B cell (primary cell): ENCODE results near the gene TRIM29. TPM values are rescaled to one million over a fixed set of nuclear protein-coding genes. Genes with fewer than 3 reads are reported as not detected.

Experiments
- ATAC-seq: fragments of 200-7000 bp; cut with Tn5 transposase; one replicate; pipeline ENCODE4 v1.10.0; 2021; ENCODE audit warnings: low read depth, mild to moderate bottlenecking, moderate number of reproducible peaks, moderate library complexity
- CTCF ChIA-PET: fragments of 350-600 bp; sonication (Branson Sonifier 250); formaldehyde crosslinking; loops from one replicate; lab custom pipeline; 2021; ENCODE audit warnings: antibody characterized with exemption, inconsistent platforms; lab: Charles Lee
- POLR2A ChIA-PET: fragments of 350-600 bp; sonication (Branson Sonifier 250); formaldehyde crosslinking; loops from one replicate; lab custom pipeline; 2021; ENCODE audit warnings: antibody characterized with exemption; lab: Charles Lee
- DNase-seq: peaks from one replicate; pipeline ENCODE4 v3.0.0; 2013
- H2AFZ ChIP-seq: 2 replicates; pipeline ENCODE4 v1.6.1; 2012; ENCODE audit warnings: mild to moderate bottlenecking, low read depth, low read length; ENCODE audit not compliant: insufficient read depth, poor library complexity, severe bottlenecking
- H3K27ac ChIP-seq, 2 donors: 1 replicate in 1 of 2; 2 replicates in 1 of 2; pipeline ENCODE4 v1.5.1; 2012 to 2013; ENCODE audit warnings: low read length in 2 of 2, mild to moderate bottlenecking in 2 of 2, moderate library complexity in 1 of 2
- H3K27me3 ChIP-seq, 4 experiments: fragments of 200-600 bp in 1 of 4; sonication (generic) in 1 of 4; replicated peaks in 1 of 4; 1 replicate in 2 of 4; 2 replicates in 2 of 4; pipeline versions ENCODE4 v1.6.1 to v1.7.0; 2013 to 2016; ENCODE audit warnings: low read length in 3 of 4, mild to moderate bottlenecking in 2 of 4, mixed read lengths in 1 of 4, moderate library complexity in 1 of 4; ENCODE audit not compliant: insufficient read depth in 4 of 4, control insufficient read depth in 3 of 4; ENCODE audit errors: control extremely low read depth in 1 of 4
- H3K36me3 ChIP-seq, 2 experiments: replicated peaks in 1 of 2; 1 replicate in 1 of 2; 2 replicates in 1 of 2; pipeline versions ENCODE4 v1.6.1 to v1.7.1; 2013; ENCODE audit warnings: low read length in 1 of 2; ENCODE audit not compliant: insufficient read depth in 2 of 2, control insufficient read depth in 1 of 2; ENCODE audit errors: control extremely low read depth in 1 of 2, extremely low read depth in 1 of 2
- H3K4me1 ChIP-seq, 2 donors: fragments of 200-600 bp in 1 of 2; sonication (generic) in 1 of 2; 1 replicate in 1 of 2; 2 replicates in 1 of 2; pipeline versions ENCODE4 v1.5.1 to v1.6.1; 2013 to 2017; ENCODE audit warnings: low read length in 2 of 2; ENCODE audit not compliant: control insufficient read depth in 2 of 2, insufficient read depth in 2 of 2
- H3K4me2 ChIP-seq: replicated peaks from 2 replicates; pipeline ENCODE3; 2012; ENCODE audit warnings: mild to moderate bottlenecking, low read depth, low read length; ENCODE audit not compliant: poor library complexity, severe bottlenecking
- H3K4me3 ChIP-seq, 5 experiments: fragments of 200-600 bp in 1 of 5; sonication (generic) in 1 of 5; 1 replicate in 3 of 5; 2 replicates in 2 of 5; pipeline versions ENCODE4 v1.5.1 to v1.7.0; 2011 to 2016; ENCODE audit warnings: low read length in 4 of 5, mild to moderate bottlenecking in 4 of 5, low read depth in 2 of 5, control low read depth in 1 of 5, moderate library complexity in 1 of 5; ENCODE audit not compliant: insufficient read depth in 1 of 5; ENCODE audit errors: control extremely low read depth in 1 of 5, extremely low read depth in 1 of 5
- H3K79me2 ChIP-seq: fragments of 200-600 bp; sonication (generic); one replicate; pipeline ENCODE4 v1.6.0; 2016; ENCODE audit warnings: low read length; ENCODE audit not compliant: control insufficient read depth, insufficient read depth
- H3K9ac ChIP-seq: fragments of 200-600 bp; sonication (generic); 2 replicates; pipeline ENCODE4 v1.6.1; 2017; ENCODE audit warnings: mild to moderate bottlenecking, low read length, moderate library complexity
- H3K9me3 ChIP-seq, 3 donors: one replicate each; pipeline versions ENCODE4 v1.6.1 to v1.7.1; 2013; ENCODE audit warnings: low read length in 2 of 3; ENCODE audit not compliant: control insufficient read depth in 2 of 3, insufficient read depth in 1 of 3; ENCODE audit errors: control extremely low read depth in 1 of 3
- H4K20me1 ChIP-seq: 2 replicates; pipeline ENCODE4 v1.6.0; 2012; ENCODE audit warnings: mild to moderate bottlenecking, low read length; ENCODE audit not compliant: insufficient read depth, control insufficient read depth, poor library complexity, severe bottlenecking
- H3K27ac Mint-ChIP-seq: one replicate; pipeline ENCODE4 v1.8.0; 2021; ENCODE audit warnings: mixed read lengths
- H3K27me3 Mint-ChIP-seq: one replicate; pipeline ENCODE4 v1.8.0; 2021; ENCODE audit warnings: mixed read lengths
- H3K4me1 Mint-ChIP-seq: one replicate; pipeline ENCODE4 v1.8.0; 2021; ENCODE audit warnings: mixed read lengths
- H3K4me3 Mint-ChIP-seq: one replicate; pipeline ENCODE4 v1.8.0; 2021; ENCODE audit warnings: mixed read lengths
- H3K9me3 Mint-ChIP-seq: one replicate; pipeline ENCODE4 v1.8.0; 2022; ENCODE audit warnings: mixed read lengths; ENCODE audit not compliant: insufficient read depth
- EZH2 ChIP-seq: IDR thresholded peaks from 2 replicates; pipeline ENCODE4 v1.6.1; 2012; ENCODE audit warnings: borderline replicate concordance, low read depth, mild to moderate bottlenecking, moderate library complexity, low read length; ENCODE audit not compliant: insufficient read depth, poor library complexity, severe bottlenecking
- WGBS: methylation state at CpG from one replicate; pipeline ENCODE4 v1.1.5; 2013; ENCODE audit warnings: missing lambda C conversion rate; ENCODE audit not compliant: insufficient coverage; 5-methylcytosine and 5-hydroxymethylcytosine counted together
- intact Hi-C: fragments of 100-400 bp; cut with micrococcal nuclease; formaldehyde crosslinking; loops from one replicate; pipeline ENCODE4 v1.10.0; 2022
- polyA plus RNA-seq: library from polyadenylated mRNA; depleted of rRNA; stranded (reverse); fragments of >200 nt; gene quantifications from 2 replicates; pipeline ENCODE4 v1.2.3, GENCODE V29; 2012
- total RNA-seq, 2 donors: library from RNA; stranded (reverse); fragments of 120-200 nt in 1 of 2; gene quantifications; 1 replicate in 1 of 2; 2 replicates in 1 of 2; pipeline versions ENCODE4 v1.2.3 to v1.2.4, GENCODE V29; 2013 to 2022
- TF ChIP-seq, protein P1 (sequence below): fragments of 200-600 bp; IDR thresholded peaks from one replicate; pipeline ENCODE4 v1.8.0; 2022; ENCODE audit warnings: antibody characterized with exemption, mild to moderate bottlenecking

Gene TRIM29
- total and polyA plus RNA-seq, 2 donors (not counting 1 experiment from before 2014, with no cell fraction given) = not detected

- POLR2A ChIA-PET = no interaction called here
- Histone ChIP-seq H4K20me1 (no peaks in the 10 kb centered on the region), H3K4me3 (no peak overlapping the region), H3K79me2 (no peaks in the 10 kb centered on the region), H3K4me2 (no peak overlapping the region), H3K4me1 (no peaks in the 10 kb centered on the region), H3K27ac (no peak overlapping the region), H3K9me3 (no peaks in the 10 kb centered on the region), H3K27me3 (peaks cover 0 to 6% (median 2%) of the 10 kb centered on the region in 4 experiments), H2AFZ (no peak overlapping the region), H3K9ac (no peak overlapping the region), H3K36me3 (no peaks in the 10 kb centered on the region)
- CTCF ChIA-PET = no interaction called here
- TF ChIP-seq EZH2 = no peak
- TF ChIP-seq, protein P1, sequence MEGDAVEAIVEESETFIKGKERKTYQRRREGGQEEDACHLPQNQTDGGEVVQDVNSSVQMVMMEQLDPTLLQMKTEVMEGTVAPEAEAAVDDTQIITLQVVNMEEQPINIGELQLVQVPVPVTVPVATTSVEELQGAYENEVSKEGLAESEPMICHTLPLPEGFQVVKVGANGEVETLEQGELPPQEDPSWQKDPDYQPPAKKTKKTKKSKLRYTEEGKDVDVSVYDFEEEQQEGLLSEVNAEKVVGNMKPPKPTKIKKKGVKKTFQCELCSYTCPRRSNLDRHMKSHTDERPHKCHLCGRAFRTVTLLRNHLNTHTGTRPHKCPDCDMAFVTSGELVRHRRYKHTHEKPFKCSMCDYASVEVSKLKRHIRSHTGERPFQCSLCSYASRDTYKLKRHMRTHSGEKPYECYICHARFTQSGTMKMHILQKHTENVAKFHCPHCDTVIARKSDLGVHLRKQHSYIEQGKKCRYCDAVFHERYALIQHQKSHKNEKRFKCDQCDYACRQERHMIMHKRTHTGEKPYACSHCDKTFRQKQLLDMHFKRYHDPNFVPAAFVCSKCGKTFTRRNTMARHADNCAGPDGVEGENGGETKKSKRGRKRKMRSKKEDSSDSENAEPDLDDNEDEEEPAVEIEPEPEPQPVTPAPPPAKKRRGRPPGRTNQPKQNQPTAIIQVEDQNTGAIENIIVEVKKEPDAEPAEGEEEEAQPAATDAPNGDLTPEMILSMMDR = no peak
- WGBS = 66% methylated on average over 7 of the region's 8 CpGs
- no peak overlapping the region for H3K4me3 Mint-ChIP-seq
- no peaks in the 10 kb centered on the region for H3K4me1 Mint-ChIP-seq
- H3K27ac Mint-ChIP-seq = no peak overlapping the region
- intact Hi-C loops = no loop called here
- no peaks in the 10 kb centered on the region for H3K9me3 Mint-ChIP-seq
- ATAC-seq (no peak), DNase-seq (no peak)
- H3K27me3 Mint-ChIP-seq = peaks cover 31% of the 10 kb centered on the region
These were observed 70.3 kb downstream of the TRIM29 start for GRCh38 chr11:120067438-120068113.

- TF ChIP-seq, protein P1 = no peak
- no peak for TF ChIP-seq EZH2
- Histone ChIP-seq H3K27ac (no peak overlapping the region), H3K4me1 (no peaks in the 10 kb centered on the region), H4K20me1 (no peaks in the 10 kb centered on the region), H3K27me3 (peaks cover 0 to 6% (median 2%) of the 10 kb centered on the region in 4 experiments), H3K36me3 (no peaks in the 10 kb centered on the region), H3K4me3 (no peak overlapping the region), H3K4me2 (no peak overlapping the region), H2AFZ (no peak overlapping the region), H3K9ac (no peak overlapping the region), H3K79me2 (no peaks in the 10 kb centered on the region), H3K9me3 (no peaks in the 10 kb centered on the region)
- no peak overlapping the region for H3K27ac Mint-ChIP-seq
- peaks cover 30% of the 10 kb centered on the region for H3K27me3 Mint-ChIP-seq
- intact Hi-C loops = no loop called here
- H3K4me3 Mint-ChIP-seq = no peak overlapping the region
- POLR2A ChIA-PET = no interaction called here
- H3K4me1 Mint-ChIP-seq = no peaks in the 10 kb centered on the region
- no peaks in the 10 kb centered on the region for H3K9me3 Mint-ChIP-seq
- WGBS = 97% methylated on average over 6 of the region's 11 CpGs
- ATAC-seq = no peak
- DNase-seq = no peak
- CTCF ChIA-PET = no interaction called here
These were observed 71.0 kb downstream of the TRIM29 start for GRCh38 chr11:120066738-120067437.
